Esophagus squamous epithelium (tissue), 4 donors: ENCODE measurements around the gene EBPL.

Source experiments
- POLR2A ChIP-seq, 4 donors: fragments of 450-650 bp; IDR thresholded peaks; one replicate each; pipeline ENCODE4 v1.6.1; 2017; ENCODE audit warnings: antibody characterized with exemption in 4 of 4, mild to moderate bottlenecking in 4 of 4, moderate library complexity in 3 of 4
- TF ChIP-seq, protein P1 (sequence below), 6 experiments: fragments of 450-650 bp in 4 of 6; fragments of 200-600 bp in 2 of 6; sonication (generic) in 2 of 6; IDR thresholded peaks; one replicate each; pipeline ENCODE4 v1.5.1; 2016 to 2019; ENCODE audit warnings: antibody characterized with exemption in 6 of 6, mild to moderate bottlenecking in 4 of 6, moderate library complexity in 4 of 6

- TF ChIP-seq, protein P1, sequence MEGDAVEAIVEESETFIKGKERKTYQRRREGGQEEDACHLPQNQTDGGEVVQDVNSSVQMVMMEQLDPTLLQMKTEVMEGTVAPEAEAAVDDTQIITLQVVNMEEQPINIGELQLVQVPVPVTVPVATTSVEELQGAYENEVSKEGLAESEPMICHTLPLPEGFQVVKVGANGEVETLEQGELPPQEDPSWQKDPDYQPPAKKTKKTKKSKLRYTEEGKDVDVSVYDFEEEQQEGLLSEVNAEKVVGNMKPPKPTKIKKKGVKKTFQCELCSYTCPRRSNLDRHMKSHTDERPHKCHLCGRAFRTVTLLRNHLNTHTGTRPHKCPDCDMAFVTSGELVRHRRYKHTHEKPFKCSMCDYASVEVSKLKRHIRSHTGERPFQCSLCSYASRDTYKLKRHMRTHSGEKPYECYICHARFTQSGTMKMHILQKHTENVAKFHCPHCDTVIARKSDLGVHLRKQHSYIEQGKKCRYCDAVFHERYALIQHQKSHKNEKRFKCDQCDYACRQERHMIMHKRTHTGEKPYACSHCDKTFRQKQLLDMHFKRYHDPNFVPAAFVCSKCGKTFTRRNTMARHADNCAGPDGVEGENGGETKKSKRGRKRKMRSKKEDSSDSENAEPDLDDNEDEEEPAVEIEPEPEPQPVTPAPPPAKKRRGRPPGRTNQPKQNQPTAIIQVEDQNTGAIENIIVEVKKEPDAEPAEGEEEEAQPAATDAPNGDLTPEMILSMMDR (IDR thresholded peaks at IDR 0.05), result no peak
- TF ChIP-seq POLR2A (IDR thresholded peaks at IDR 0.05), result no peak
Observed at GRCh38 chr13:49711218-49711863, 20.1 kb upstream of the EBPL start.
